HG03565 (cell line): ENCODE measurements around the gene AHNAK.
"Not testable (repeated sequence)": the region's sequence is repeated elsewhere in the genome, so short reads cannot be mapped to it uniquely, and the experiment has no call there.

Experiments
- ATAC-seq: cut with Tn5 transposase; IDR thresholded peaks from one replicate; pipeline ENCODE4 v1.9.1; 2021; ENCODE audit warnings: mild to moderate bottlenecking, moderate library complexity; ENCODE audit not compliant: unreplicated experiment

AHNAK gene, protein sequence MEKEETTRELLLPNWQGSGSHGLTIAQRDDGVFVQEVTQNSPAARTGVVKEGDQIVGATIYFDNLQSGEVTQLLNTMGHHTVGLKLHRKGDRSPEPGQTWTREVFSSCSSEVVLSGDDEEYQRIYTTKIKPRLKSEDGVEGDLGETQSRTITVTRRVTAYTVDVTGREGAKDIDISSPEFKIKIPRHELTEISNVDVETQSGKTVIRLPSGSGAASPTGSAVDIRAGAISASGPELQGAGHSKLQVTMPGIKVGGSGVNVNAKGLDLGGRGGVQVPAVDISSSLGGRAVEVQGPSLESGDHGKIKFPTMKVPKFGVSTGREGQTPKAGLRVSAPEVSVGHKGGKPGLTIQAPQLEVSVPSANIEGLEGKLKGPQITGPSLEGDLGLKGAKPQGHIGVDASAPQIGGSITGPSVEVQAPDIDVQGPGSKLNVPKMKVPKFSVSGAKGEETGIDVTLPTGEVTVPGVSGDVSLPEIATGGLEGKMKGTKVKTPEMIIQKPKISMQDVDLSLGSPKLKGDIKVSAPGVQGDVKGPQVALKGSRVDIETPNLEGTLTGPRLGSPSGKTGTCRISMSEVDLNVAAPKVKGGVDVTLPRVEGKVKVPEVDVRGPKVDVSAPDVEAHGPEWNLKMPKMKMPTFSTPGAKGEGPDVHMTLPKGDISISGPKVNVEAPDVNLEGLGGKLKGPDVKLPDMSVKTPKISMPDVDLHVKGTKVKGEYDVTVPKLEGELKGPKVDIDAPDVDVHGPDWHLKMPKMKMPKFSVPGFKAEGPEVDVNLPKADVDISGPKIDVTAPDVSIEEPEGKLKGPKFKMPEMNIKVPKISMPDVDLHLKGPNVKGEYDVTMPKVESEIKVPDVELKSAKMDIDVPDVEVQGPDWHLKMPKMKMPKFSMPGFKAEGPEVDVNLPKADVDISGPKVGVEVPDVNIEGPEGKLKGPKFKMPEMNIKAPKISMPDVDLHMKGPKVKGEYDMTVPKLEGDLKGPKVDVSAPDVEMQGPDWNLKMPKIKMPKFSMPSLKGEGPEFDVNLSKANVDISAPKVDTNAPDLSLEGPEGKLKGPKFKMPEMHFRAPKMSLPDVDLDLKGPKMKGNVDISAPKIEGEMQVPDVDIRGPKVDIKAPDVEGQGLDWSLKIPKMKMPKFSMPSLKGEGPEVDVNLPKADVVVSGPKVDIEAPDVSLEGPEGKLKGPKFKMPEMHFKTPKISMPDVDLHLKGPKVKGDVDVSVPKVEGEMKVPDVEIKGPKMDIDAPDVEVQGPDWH (N-terminal part only)

DNA sequence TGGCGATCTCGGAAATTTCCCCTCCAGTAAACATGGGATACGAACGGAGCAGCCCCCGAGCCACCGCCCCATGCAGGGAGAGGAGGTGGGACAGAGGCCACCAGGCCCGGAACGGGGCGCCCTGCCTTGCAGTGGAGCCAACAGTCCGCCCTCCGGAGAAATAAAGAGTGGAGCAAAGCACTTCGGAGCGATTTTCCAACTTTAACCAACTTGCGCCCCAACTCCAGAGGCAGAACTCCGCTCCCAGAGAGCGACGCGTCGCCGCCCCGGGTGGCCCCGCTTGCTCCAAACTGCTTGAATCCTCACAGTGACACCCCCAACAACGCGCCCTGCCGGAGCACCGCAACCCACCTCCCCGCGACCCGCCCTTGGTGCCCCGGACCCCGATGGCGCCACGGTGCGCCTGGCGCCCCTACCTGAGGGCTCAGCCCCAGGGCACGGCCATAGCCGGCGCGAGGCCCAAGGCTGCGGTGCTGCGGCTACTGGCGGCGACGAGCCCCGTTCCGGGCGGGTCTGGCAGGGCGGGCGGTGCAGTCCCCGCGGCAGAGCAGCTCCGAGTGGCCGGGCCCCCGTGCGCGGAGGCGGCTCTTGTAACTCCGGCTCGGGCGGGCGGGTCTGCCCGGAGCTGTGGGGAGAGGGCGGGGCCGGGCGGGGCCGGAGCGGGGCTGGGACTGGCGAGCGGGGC lies at the start of gene AHNAK:
AHNAK (minus strand) TSS at position 563 of the 685 bp plus-strand sequence. CDS start 10,708 bp downstream, outside the sequence.
- ATAC-seq: no peak

DNA sequence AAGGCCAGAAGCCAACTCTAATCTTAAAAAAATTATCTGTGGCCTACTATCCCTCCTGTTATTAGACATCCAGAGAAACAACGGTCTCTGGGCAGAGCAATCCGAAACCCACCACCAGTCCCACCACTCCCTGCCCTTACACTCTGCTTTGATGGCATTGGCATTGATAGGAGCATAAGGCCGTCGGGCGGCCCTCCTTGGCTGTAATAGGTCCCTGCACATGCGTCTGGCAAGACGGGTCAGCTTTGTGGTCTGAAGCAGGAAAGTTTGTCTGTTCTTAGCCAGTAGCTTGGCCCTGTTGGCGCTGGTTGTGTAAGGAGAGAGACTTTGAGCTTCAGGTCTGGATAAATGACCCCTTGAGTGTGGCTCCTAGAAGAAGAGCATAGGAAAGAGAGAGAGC lies 48.5 kb upstream of the AHNAK start:
- no peak for ATAC-seq

DNA sequence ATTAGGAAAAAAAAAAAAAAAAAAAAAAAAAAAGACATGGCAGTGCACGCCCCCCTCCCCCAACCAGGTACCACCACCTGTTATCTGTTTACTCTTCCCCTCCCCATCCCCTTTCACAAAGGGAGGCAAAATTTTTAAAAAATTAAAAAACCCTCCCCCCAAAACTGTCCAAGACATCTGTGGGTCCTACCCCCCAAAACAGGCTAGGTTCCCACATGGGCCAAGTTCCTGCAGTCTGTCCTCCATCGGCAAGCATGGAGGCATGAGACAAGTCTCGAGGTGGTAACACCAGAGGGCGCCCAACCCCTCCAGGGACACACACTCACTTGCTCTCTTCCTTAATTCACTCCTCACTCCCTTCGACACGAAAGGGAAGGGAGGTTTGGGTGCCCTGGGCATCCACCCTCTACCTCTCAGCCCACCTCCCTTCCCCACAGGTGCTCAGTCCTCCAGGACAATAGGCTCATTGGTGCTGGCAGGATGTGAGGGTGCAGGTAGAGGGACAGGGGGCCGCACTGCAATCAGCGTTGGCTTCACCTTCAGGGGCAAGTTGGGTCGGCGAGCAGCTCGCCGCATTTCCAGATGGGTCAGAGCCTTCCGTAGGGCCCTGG lies 46.9 kb upstream of the AHNAK start:
- ATAC-seq: no peak

DNA sequence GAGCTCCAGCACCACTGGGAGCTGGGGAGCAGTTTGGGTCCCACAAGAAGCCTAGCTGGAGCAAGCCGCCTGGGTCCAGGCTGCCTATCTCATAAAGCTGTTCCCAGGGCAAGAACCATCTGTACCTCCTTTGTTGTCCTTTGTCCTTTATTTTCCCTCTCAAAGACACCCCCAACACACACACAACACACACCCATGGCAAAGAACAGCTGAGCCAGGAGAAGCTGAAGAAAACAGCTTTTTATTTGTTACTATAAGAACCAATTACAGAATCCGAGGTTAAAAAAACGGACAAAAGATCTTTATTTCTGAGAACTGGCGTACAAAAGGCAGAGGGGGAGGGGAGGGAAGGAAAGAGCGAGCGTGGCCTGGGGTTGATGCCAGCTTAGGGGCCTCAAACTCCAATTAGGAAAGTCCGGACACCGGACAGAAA lies 46.4 kb upstream of the AHNAK start:
- no peak for ATAC-seq

DNA sequence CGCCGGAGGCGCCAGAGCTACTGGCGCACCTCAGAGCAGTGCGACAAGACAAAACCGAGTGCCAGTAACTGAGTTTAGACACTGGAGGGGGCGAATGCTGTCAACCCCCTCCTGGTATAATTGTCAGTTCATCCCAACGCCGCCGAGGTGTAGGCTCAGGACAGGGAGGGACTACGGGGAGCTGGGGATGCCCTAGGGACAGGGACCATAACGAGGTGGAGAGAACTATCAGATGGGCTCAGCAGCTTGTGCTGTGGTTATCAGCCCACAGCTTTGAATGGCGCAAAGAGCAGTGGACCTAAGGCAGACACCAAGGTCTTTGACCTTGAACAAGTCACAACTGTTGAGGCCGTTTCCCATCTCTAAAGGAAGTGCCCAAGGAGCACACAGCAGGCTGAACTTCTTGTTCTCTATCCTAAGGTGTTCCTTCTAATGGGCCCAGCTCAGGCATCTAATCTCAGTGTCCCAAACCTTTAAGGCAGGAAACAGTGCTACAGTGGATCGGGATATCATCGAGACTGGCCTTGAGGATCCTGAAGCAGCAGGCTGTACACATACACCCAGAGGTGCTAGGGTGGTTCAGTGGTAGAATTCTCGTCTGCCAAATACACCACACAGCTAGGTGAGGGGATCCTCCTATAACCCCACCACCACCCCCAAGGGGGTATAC lies 45.7 kb upstream of the AHNAK start:
- ATAC-seq: no peak

DNA sequence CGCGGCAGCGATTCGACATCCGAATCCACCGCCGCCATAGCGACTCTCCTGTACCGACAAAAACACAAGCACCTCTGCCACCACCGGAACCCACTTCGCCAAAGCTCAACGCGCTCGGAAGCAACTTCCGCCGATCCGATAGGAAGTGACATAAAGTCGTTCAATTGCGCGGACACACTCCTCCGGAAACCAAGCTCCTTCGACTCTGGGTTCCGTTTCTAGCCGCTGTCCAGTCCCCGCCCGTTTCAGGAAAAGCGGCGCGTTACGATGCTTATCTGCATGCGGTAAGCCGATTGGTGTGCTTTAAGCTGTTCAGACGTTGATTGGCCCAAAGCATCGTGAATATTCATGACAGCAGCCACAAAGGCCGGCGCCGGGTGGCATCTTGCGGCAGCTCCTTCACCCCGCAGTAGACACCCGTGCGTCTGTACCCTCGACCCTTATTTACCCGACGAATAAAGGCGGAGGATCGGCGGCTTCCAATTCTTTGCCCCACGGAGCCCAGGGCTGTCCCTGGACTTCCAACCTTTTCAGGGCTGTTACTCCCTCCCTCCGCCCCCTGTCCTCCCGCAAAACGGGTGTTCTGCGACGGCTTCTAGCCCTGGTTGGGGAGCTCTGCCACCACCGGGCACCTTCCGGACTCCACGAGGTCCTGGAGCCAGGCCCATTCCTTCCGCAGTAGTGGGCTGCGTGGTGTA lies 45.0 kb upstream of the AHNAK start, which contains the start of gene TUT1:
TUT1 (minus strand) TSS at position 76 of the 698 bp plus-strand sequence; CDS start at position 38, 38 bp downstream.
- ATAC-seq: peak; percentile 74

DNA sequence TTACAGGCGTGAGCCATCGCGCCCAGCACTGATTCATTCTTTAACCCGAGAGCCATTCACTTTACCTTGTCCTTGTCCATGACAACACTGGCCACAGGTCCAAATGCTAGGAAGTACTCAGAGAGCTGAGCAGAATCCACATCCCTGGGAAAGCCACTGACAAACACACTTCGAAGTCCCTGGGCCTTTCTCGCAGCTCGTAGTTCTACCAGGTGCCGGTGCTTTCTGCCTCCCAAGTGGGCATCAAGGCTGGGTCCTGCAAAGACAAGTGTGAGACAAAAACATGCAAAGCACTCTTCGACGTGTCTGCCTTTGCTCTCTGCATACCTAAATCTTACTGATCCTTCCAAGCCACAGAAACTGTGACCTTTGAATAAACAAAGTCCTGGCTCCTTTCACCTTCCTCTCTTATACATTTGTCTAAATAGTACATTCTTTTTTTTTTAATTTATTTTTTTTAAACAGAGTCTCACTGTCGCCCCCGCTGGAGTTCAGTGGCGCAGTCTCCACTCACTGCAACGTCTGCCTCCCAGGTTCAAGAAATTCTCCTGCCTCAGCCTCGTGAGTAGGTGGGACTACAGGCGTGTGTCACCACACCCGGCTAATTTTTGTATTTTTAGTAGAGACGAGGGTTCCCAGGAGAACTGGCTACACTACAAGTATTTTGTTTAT lies 42.5 kb upstream of the AHNAK start:
- no peak for ATAC-seq

DNA sequence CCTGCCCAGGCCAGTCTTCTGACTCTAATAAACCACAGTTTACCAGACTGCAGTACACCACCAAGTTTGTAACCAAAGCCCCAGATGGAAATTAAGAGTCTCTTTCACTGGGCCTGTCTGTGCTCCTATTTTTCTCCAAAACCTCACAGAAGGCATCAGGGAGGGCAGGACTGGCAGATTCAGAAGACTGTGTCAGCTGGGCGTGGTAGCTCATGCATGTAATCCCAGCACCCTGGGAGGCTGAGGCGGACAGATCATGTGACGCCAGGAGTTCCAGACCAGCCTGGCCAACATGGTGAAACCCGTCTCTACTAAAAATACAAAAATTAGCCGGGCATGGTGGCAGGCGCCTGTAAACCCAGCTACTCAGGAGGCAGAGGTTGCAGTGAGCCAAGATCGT lies 38.8 kb upstream of the AHNAK start:
- not testable (repeated sequence) for ATAC-seq

DNA sequence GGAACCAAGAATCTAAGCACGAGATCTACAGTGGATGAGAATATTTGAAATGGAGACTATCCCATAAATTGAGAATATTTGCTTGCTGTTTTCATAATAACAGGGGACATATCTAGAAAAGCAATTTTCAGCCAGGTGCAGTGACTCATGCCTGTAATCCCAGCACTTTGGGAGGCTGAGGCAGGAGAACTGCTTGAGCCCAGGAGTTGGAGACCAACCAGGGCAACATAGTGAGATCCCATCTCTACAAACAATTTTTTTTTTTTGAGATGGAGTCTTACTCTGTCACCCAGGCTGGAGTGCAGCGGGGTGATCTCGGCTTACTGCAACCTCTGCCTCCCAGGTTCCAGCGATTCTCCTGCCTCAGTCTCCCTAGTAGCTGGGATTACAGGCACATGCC lies 35.1 kb upstream of the AHNAK start:
- not testable (repeated sequence) for ATAC-seq

DNA sequence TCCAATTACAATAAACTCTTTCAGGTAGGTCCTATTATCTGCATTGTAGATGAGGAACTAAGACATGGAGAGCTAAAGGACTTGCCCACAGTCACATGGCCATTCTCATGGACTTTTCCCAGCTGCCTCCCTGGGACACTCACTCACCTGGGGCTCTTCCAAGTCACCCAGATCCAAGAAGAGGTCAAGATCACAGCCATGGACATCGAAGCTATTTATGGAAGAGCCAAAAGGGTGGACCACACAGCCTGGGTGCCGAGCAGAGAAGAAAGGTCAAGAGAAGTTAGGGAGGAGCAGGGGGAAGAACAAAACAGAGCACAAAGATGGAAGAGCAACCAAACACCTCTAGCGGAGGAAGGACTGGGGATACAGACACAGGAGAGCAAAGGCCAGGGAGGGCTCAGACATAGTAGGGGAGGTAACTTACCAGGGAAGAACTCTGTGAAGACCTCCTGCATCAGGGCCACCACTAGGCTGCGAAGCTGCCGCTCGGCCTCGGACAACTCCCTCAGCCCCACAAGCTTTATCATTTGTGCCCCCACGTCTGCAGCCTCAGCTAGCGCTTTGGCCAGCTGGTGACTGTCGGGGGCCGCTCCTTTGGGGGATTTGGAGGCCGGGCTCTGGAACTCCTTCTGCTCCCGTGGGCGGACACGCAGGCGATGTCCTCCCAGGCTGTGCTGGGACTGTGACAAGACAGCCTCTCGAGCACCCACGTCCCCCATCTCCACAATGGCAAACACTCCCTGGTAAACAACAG lies 34.5 kb upstream of the AHNAK start:
- ATAC-seq: no peak

DNA sequence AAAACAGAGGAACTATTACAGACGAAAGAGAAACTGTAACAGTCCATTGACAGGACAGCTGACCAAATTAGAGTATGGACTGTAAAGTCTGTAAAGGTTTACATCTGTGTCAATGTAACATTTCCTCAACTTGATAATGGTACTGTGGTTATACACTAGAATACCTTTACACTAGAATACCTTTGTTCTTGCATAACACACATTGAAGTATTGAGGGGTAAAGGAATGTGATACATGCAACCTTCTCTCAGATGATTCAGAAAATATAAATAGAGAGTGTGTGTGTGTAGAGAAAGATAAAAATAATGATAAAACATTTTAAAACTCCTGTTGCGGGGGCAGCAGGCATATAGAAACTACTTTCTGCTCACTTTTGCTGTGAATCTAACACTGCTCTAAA lies 32.6 kb upstream of the AHNAK start:
- ATAC-seq: no peak

DNA sequence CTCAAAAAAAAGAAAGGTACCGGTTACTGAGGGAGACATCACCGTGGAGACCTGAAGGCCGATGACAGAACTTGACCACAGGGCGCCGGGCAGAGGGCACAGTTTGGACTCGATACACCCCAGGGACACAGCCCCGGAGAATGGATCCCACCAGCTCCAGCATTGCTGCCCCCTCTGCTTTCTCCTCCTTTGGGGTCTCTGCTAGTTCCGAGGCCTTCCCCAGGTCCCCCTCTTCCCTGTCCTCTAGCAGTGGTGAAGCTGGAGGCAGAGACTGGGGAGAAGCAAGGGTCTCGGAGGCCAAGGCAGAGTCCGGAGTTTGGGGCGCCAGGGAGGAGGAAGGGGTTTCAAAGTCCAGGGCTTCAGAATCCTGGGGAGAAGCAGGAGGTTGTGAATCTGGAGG lies 31.9 kb upstream of the AHNAK start:
- no peak for ATAC-seq

DNA sequence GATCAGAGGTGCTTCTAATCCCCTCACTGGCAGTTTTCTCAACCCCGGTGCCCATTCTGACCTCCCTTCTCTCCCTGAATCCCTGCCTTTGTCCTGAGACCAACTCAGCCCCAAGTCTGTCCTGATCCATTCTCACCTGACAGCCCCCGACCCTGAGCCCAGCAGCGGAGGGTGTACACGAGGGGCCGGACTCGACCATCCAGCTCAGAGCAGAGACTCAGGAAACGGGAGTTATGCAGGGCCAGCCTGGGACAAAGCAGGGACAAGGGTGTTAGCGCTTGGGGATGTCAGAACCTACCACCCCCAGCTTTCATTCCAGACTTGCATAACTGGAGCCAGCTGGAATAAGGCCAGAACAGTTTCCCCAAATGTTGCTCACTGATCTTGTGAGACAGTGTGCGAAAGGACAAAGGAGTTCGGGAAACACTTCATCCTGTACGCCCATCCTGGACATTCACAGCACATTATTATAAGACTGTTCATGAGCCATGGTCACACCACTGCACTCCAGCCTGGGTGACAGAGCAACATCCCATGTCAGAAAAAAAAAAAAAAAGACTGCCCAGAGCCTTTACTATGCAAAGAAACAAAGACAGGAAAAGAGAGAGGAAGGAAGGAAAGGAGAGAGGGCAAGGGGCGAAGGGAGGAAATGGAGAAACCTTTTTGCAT lies 30.6 kb upstream of the AHNAK start:
- no peak for ATAC-seq

DNA sequence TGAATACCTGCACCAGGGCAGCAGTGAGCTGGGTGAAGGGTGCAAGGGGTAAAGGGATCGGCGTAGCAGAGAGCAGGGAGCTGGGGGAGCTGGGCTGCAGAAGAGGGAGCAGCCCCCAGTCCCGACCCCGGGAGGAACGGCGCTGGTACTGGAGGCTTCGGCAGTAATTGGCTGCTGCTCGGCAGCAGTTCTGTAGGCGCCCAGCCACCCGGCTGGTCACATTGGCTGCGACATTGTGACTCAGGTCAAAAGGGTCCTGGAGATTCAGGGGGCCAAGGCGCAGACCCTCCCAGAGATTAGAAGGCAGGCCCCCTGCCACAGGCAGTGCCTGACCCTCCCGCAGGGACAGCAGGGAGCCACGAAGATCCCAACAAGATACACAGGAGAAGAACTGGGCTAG lies 29.2 kb upstream of the AHNAK start:
- no peak for ATAC-seq

DNA sequence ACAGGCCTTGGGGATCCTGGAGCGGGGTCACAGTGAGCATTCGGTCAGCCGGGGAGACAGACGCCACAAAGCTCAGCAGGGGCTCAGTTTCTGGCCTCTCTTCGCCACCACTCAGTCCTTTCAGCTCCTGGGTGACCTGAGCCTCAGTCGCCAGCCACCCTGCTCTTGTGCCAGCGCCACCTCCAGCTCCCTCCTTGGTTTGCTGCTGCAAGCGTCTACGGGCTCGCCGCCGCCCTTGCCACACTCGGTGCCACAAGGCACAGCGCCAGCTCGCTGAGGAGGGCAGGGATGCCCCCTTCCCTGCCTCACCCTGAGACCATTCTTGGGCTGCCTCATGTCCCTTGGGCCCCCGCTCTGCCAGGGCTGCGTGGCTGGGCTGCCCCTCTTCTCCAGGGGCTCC lies 28.6 kb upstream of the AHNAK start:
- ATAC-seq: no peak

DNA sequence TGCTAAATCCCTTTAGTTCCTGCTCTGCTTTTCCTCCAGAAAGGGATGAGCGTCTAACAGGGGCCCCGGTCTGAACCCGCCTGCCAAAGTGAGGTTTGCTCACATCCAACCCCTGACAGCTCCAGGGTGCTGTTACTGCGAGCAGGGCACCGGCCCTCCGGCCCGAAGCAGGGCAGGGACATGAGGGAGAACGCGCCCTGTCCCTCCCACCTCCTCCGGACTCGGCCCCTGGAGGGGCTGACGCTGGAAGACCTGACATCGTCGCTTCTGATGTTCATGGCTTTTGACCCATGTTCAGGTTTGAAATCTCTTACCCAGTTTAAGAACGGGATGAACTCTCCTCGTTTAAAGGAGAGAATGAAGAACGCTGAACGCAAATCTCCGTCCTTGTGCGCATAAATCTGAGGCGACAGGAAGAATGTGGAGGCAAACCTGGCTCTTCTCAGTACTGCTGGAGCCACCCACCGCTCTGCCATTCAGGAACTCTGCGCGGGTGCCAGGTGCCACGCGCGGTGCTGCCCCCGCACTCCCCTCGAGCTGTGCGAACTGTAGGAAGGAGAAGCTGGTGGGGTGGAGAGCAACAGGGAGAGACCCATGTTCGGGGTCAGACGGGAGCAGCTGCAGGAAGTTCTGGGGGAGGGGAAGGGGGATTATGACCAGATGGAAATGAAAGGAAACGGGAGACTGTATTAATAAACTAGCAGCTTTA lies 27.9 kb upstream of the AHNAK start:
- ATAC-seq: peak; percentile 2
